Breast epithelium (tissue), 4 donors: Measurements from ENCODE around the gene RTRAF. TPM values are rescaled to one million over a fixed set of nuclear protein-coding genes. Genes with fewer than 3 reads are reported as not detected.

Experiments
- DNase-seq, 2 donors: peaks; one replicate each; pipeline ENCODE4 v3.0.0-alpha.2; 2019; ENCODE audit warnings: low spot score in 2 of 2
- H3K27ac ChIP-seq, 2 donors: fragments of 200-600 bp; sonication (generic) in 1 of 2; one replicate each; pipeline ENCODE4 v1.5.1; 2016 to 2019; ENCODE audit warnings: mild to moderate bottlenecking in 1 of 2
- H3K27me3 ChIP-seq, 2 donors: fragments of 200-600 bp; sonication (generic) in 1 of 2; one replicate each; pipeline versions ENCODE4 v1.5.1 to v1.6.0; 2017 to 2019; ENCODE audit warnings: control low read depth in 1 of 2, mild to moderate bottlenecking in 1 of 2
- H3K36me3 ChIP-seq: fragments of 200-600 bp; one replicate; pipeline ENCODE4 v1.5.1; 2019
- H3K4me1 ChIP-seq, 2 donors: fragments of 200-600 bp; sonication (generic); one replicate each; pipeline ENCODE4 v1.5.1; 2016 to 2019; ENCODE audit warnings: control low read depth in 1 of 2
- H3K4me3 ChIP-seq, 3 donors: fragments of 200-600 bp; sonication (generic); 1 replicate in 2 of 3; 2 replicates in 1 of 3; pipeline ENCODE4 v1.5.1; 2016 to 2019; ENCODE audit warnings: mild to moderate bottlenecking in 3 of 3, moderate library complexity in 2 of 3
- H3K9me3 ChIP-seq, 2 donors: fragments of 200-600 bp; sonication (generic) in 1 of 2; one replicate each; pipeline ENCODE4 v1.5.1; 2016 to 2019; ENCODE audit warnings: control low read depth in 1 of 2
- POLR2A ChIP-seq: fragments of 450-650 bp; IDR thresholded peaks from one replicate; pipeline ENCODE4 v1.6.1; 2016; ENCODE audit warnings: antibody characterized with exemption, mild to moderate bottlenecking, moderate library complexity
- POLR2AphosphoS5 ChIP-seq, 3 donors: sonication (generic); formaldehyde crosslinking; IDR thresholded peaks; one replicate each; pipeline ENCODE4 v1.6.1; 2017; ENCODE audit warnings: antibody characterized with exemption in 3 of 3
- intact Hi-C: fragments of 100-400 bp; cut with DNase I; formaldehyde crosslinking; loops from one replicate; pipeline ENCODE4 v1.15.1; 2023; ENCODE audit warnings: low total_unique reads
- total RNA-seq, 3 donors: library from RNA; depleted of rRNA; stranded (reverse); fragments of >200 nt; gene quantifications; one replicate each; pipeline ENCODE4 v1.1.0, GENCODE V29; 2016
- TF ChIP-seq, protein P1 (sequence below), 3 donors: fragments of 450-650 bp; IDR thresholded peaks; one replicate each; pipeline ENCODE4 v1.5.1; 2016 to 2017; ENCODE audit warnings: antibody characterized with exemption in 3 of 3, mild to moderate bottlenecking in 3 of 3, moderate library complexity in 3 of 3

RTRAF gene
- total RNA-seq, 3 donors from 2014 or later, result 48.7 to 93.0 (median 61.3) TPM

GRCh38 chr14:52032204-52032801 lies 43.0 kb downstream of the RTRAF start:
- Histone ChIP-seq H3K9me3 (no peaks in the 10 kb centered on the region), H3K4me3 (no peak overlapping the region), H3K36me3 (no peaks in the 10 kb centered on the region), H3K4me1 (no peaks in the 10 kb centered on the region), H3K27ac (peak overlapping the region; percentile 5 to 87), H3K27me3 (no peaks in the 10 kb centered on the region)
- TF ChIP-seq POLR2A (no peak), POLR2AphosphoS5 (IDR thresholded peaks at IDR 0.05) (peak in 1 of 3 donors; percentile 12)
- no peak for DNase-seq
- intact Hi-C loops, result no loop called here

DNA sequence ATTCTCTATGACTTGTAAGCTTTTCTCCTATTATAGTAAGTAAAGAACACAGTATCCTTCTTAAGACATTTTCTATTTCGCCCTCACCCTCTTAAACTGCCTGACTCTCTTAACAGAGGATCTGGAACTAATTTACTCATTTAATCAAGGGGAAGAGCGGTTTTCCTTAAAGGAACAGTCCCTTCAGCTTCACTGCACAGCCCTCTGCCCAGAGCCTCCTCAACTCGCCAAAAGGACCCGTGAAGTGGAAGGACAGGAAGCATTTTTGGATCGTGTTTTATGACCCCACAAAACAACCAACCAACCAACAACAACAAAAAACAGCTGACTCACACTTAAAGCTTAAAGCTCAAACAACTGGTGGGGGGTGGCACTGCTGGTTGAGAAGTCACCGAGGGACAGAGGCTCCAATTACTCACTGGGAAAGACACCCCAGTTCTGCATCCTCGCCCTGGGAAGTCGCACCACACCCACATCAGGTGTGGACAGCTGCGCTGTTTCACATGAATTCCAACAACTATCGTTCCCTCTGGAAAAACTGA lies 43.8 kb downstream of the RTRAF start:
- DNase-seq, result no peak
- no peak overlapping the region for H3K4me3 ChIP-seq
- H3K9me3 ChIP-seq, result no peaks in the 10 kb centered on the region
- H3K27me3 ChIP-seq, result no peaks in the 10 kb centered on the region
- H3K36me3 ChIP-seq, result no peaks in the 10 kb centered on the region
- intact Hi-C loops, result no loop called here
- TF ChIP-seq, protein P1, sequence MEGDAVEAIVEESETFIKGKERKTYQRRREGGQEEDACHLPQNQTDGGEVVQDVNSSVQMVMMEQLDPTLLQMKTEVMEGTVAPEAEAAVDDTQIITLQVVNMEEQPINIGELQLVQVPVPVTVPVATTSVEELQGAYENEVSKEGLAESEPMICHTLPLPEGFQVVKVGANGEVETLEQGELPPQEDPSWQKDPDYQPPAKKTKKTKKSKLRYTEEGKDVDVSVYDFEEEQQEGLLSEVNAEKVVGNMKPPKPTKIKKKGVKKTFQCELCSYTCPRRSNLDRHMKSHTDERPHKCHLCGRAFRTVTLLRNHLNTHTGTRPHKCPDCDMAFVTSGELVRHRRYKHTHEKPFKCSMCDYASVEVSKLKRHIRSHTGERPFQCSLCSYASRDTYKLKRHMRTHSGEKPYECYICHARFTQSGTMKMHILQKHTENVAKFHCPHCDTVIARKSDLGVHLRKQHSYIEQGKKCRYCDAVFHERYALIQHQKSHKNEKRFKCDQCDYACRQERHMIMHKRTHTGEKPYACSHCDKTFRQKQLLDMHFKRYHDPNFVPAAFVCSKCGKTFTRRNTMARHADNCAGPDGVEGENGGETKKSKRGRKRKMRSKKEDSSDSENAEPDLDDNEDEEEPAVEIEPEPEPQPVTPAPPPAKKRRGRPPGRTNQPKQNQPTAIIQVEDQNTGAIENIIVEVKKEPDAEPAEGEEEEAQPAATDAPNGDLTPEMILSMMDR (IDR thresholded peaks at IDR 0.05), result no peak
- TF ChIP-seq POLR2A (no peak), POLR2AphosphoS5 (IDR thresholded peaks at IDR 0.05) (no peak)
- H3K27ac ChIP-seq, result peak overlapping the region; percentile 7 to 45
- H3K4me1 ChIP-seq, result no peaks in the 10 kb centered on the region

DNA sequence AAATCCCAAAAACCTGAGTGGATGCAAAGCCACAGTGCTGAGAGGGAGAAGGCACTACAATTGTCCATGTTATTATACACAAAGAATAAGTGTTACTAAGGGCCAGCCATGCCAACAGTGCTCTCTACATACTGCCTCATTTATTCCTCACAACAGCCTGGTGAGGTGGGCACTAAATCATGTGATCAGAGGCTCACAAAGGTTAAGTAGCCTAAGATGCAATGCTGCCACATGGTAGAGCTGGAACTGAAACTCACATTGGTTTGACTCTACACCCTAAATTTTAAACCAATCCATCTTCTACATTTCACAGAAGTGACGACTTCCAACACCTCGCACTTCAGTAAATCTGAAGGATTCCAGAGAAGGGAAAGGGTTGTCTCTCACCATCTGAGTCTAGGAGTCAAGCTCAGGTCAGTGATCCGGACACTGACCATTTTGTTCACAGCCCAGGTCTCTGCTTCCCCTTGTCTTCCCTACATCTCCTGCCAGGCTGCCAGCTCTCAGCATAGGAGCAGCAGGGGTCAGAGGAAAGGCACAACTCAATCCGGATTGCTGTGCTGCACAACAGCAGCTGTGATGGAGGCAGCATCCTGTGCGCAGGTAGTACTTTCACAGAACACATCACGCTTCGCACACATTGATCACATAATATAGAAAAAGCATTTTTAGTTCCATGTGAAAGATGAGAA lies 49.9 kb downstream of the RTRAF start:
- H3K9me3 ChIP-seq, result no peaks in the 10 kb centered on the region
- no peak for DNase-seq
- intact Hi-C loops, result no loop called here
- H3K27ac ChIP-seq, result no peak overlapping the region
- no peak overlapping the region for H3K4me3 ChIP-seq
- TF ChIP-seq, protein P1 (IDR thresholded peaks at IDR 0.05), result no peak
- TF ChIP-seq POLR2A (no peak), POLR2AphosphoS5 (IDR thresholded peaks at IDR 0.05) (no peak)
- peaks cover 0 to 4% of the 10 kb centered on the region in 2 donors for H3K27me3 ChIP-seq
- H3K4me1 ChIP-seq, result peaks cover 0 to 6% of the 10 kb centered on the region in 2 donors
- H3K36me3 ChIP-seq, result no peaks in the 10 kb centered on the region

GRCh38 chr14:52040598-52040997 lies 51.3 kb downstream of the RTRAF start:
- Histone ChIP-seq H3K4me1 (peaks cover 0 to 6% of the 10 kb centered on the region in 2 donors), H3K27me3 (peaks cover 0 to 4% of the 10 kb centered on the region in 2 donors), H3K9me3 (no peaks in the 10 kb centered on the region), H3K4me3 (no peak overlapping the region), H3K27ac (no peak overlapping the region), H3K36me3 (no peaks in the 10 kb centered on the region)
- intact Hi-C loops, result no loop called here
- TF ChIP-seq POLR2A (no peak), POLR2AphosphoS5 (IDR thresholded peaks at IDR 0.05) (no peak)
- TF ChIP-seq, protein P1 (IDR thresholded peaks at IDR 0.05), result no peak
- no peak for DNase-seq

DNA sequence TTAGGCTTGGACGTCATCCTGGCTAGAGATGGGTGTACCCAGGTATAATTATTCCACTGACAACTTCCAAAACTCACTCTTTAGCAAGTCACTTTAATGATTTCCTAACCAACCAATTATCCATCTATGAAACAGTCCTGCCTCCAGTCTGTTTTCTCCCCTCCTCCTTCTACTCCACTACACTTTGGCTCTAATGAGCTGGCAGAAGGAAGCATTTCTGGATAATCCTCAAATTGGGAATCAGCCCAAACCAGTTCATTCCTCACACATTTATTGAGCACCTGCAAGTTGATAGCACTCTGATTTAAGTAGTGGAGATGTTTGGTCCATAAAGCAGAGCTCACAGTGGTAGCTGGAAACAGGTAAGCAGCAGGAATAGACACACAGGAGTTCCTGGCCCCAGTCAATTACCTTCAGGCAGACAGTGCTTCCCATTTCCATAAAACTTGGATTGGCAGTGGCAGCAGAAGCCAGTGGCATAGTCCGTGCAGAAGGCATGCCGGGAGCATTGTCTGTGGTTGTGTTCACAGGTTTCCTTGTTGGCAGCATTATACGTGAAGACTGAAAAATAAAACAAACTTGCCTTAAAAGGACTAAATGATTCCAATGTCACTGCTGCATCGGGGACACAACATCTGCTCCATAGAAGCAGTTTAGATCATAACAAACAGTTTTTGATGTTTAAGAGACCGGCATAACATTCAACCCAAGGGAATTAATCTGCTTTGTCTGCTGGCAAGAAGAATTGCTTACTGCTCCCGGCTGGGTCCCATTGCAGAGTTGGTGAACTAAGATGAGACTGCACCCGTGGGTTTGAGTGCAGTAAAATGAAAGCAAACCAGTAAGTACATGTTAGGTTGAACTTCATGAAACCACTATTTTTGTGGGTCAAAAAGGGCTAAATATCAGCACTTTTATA lies 53.3 kb downstream of the RTRAF start:
- no peak for DNase-seq
- Histone ChIP-seq H3K36me3 (no peaks in the 10 kb centered on the region), H3K27ac (peak overlapping the region in 1 of 2 donors; percentile 14), H3K27me3 (peaks cover 0 to 4% of the 10 kb centered on the region in 2 donors), H3K4me1 (peaks cover 0 to 6% of the 10 kb centered on the region in 2 donors), H3K9me3 (no peaks in the 10 kb centered on the region), H3K4me3 (peak overlapping the region in 1 of 3 donors; percentile 23)
- TF ChIP-seq POLR2A, result no peak
- no peak for TF ChIP-seq POLR2AphosphoS5 (IDR thresholded peaks at IDR 0.05)
- TF ChIP-seq, protein P1 (IDR thresholded peaks at IDR 0.05), result no peak
- intact Hi-C loops, result no loop called here
